ENCODE measurements around the gene DENND4B. TPM values are rescaled to one million over a fixed set of nuclear protein-coding genes. Genes with fewer than 3 reads are reported as not detected.

The DENND4B gene
- total RNA-seq, 1 experiment from 2014 or later = 41.3 TPM

- CTCF ChIA-PET = interaction anchor here (0.6 kb wide), 1 partner anchor 114 kb away, joined by 3 read pairs; no protein-coding TSS in a partner anchor
- Histone ChIP-seq H3K4me1 (replicated peaks; ENCODE audit: insufficient read depth) (peaks cover 14% of the 10 kb centered on the region), H2AFZ (peak within 1 kb of the TSS; percentile 71), H3K9me2 (ENCODE audit: insufficient read depth) (no peaks in the 10 kb centered on the region), H3K36me3 (ENCODE audit: low read depth) (peaks cover 26% of the 10 kb centered on the region), H3K79me2 (ENCODE audit: low read depth) (peaks cover 23% of the 10 kb centered on the region), H4K20me1 (ENCODE audit: insufficient read depth) (no peaks in the 10 kb centered on the region), H3K4me3 (peak within 1 kb of the TSS; percentile 92), H3K27me3 (ENCODE audit: insufficient read depth, low read depth) (no peaks in the 10 kb centered on the region), H3K27ac (peak within 1 kb of the TSS; percentile 77), H3K9me3 (ENCODE audit: insufficient read depth, low read depth) (no peaks in the 10 kb centered on the region), H3F3A (ENCODE audit: insufficient read depth, low read depth) (peaks cover 56% of the 10 kb centered on the region), H3K4me2 (peak within 1 kb of the TSS; percentile 79)
- POLR2A ChIA-PET (ENCODE audit: unreplicated experiment) = interaction anchor here (0.5 to 1.5 kb wide), 17 partner anchors 11 to 1333 kb away, joined by 3 to 13 read pairs (median 5); partner anchors contain the start of genes CREB3L4 and UBAP2L
- intact Hi-C loops (cut with micrococcal nuclease; ENCODE audit: unreplicated experiment) = loop anchor here (2.0 to 10.0 kb wide), 2 partner anchors 114 to 192 kb away; no protein-coding TSS in a partner anchor
- no peak for TF ChIP-seq CTCF (conservative IDR thresholded peaks at IDR 0.05)
- no peak for TF ChIP-seq EZH2 (IDR thresholded peaks at IDR 0.05; ENCODE audit: low read depth)
- DNase-seq = peak; percentile 81 to 93
- BruUV-seq (replicated peaks) = no TSS peak
Measured at GRCh38 chr1:153990468-153991150, 44.1 kb upstream of the DENND4B start, which contains the start of gene RPS27. TSS of gene RPS27 (plus strand) at chr1:153990762. CDS start at chr1:153990797, 35 bp downstream.

GRCh38 chr1:153987621-153988020 lies 41.1 kb upstream of the DENND4B start:
- no peak overlapping the region for H3K4me3 ChIP-seq
- H3K27me3 ChIP-seq (ENCODE audit: insufficient read depth, low read depth) = no peaks in the 10 kb centered on the region
- H3K27ac ChIP-seq = no peak overlapping the region
- no peak for DNase-seq
- H3K4me1 ChIP-seq (replicated peaks; ENCODE audit: insufficient read depth) = peaks cover 21% of the 10 kb centered on the region
- H4K20me1 ChIP-seq (ENCODE audit: insufficient read depth) = no peaks in the 10 kb centered on the region
- TF ChIP-seq CTCF (conservative IDR thresholded peaks at IDR 0.05) (no peak), EZH2 (IDR thresholded peaks at IDR 0.05; ENCODE audit: low read depth) (no peak)
- ChIA-PET CTCF (interaction anchor here (0.5 to 0.7 kb wide), 3 partner anchors 10 to 314 kb away, joined by 4 to 7 read pairs (median 5); partner anchors contain the start of gene JTB), POLR2A (ENCODE audit: unreplicated experiment) (no interaction called here)
- H3F3A ChIP-seq (ENCODE audit: insufficient read depth, low read depth) = peaks cover 29% of the 10 kb centered on the region
- H2AFZ ChIP-seq = no peak overlapping the region
- BruUV-seq (replicated peaks) = no TSS peak
- H3K9me3 ChIP-seq (ENCODE audit: insufficient read depth, low read depth) = no peaks in the 10 kb centered on the region
- intact Hi-C loops (cut with micrococcal nuclease; ENCODE audit: unreplicated experiment) = loop anchor here (2.0 to 5.0 kb wide), 5 partner anchors 167 to 475 kb away; partner anchors contain the start of genes ILF2, S100A2 and SLC27A3
- peaks cover 15% of the 10 kb centered on the region for H3K36me3 ChIP-seq (ENCODE audit: low read depth)
- peaks cover 22% of the 10 kb centered on the region for H3K79me2 ChIP-seq (ENCODE audit: low read depth)
- no peak overlapping the region for H3K4me2 ChIP-seq
- H3K9me2 ChIP-seq (ENCODE audit: insufficient read depth) = no peaks in the 10 kb centered on the region

GRCh38 chr1:153985941-153986761 lies 39.6 kb upstream of the DENND4B start, which contains the start of gene RAB13:
TSS of gene RAB13 (minus strand) at chr1:153986339. CDS start at chr1:153986236, 103 bp downstream.
- DNase-seq = peak; percentile 66 to 76
- H3K9me3 ChIP-seq (ENCODE audit: insufficient read depth, low read depth) = no peaks in the 10 kb centered on the region
- peaks cover 15% of the 10 kb centered on the region for H3K4me1 ChIP-seq (replicated peaks; ENCODE audit: insufficient read depth)
- H2AFZ ChIP-seq = peak within 1 kb of the TSS; percentile 93
- no peaks in the 10 kb centered on the region for H3K9me2 ChIP-seq (ENCODE audit: insufficient read depth)
- peak within 1 kb of the TSS; percentile 72 for H3K4me3 ChIP-seq
- H3K4me2 ChIP-seq = peak within 1 kb of the TSS; percentile 96
- peaks cover 14% of the 10 kb centered on the region; the same call in 1 of the 2 replicates for H3F3A ChIP-seq (ENCODE audit: insufficient read depth, low read depth)
- H4K20me1 ChIP-seq (ENCODE audit: insufficient read depth) = no peaks in the 10 kb centered on the region
- POLR2A ChIA-PET (ENCODE audit: unreplicated experiment) = interaction anchor here (0.5 kb wide), 3 partner anchors 19 to 300 kb away, joined by 4 to 11 read pairs (median 5); no protein-coding TSS in a partner anchor
- H3K36me3 ChIP-seq (ENCODE audit: low read depth) = peaks cover 2% of the 10 kb centered on the region; the same call in 1 of the 2 replicates
- H3K27ac ChIP-seq = 0 out of 2 replicates have a peak within 1 kb of the TSS, but pooled peaks have one; percentile 36
- CTCF ChIA-PET = interaction anchor here (0.6 to 1.4 kb wide), 5 partner anchors 23 to 201 kb away, joined by 3 to 8 read pairs (median 4); partner anchors contain the start of gene SLC39A1
- TF ChIP-seq CTCF (conservative IDR thresholded peaks at IDR 0.05) = no peak
- no peak for TF ChIP-seq EZH2 (IDR thresholded peaks at IDR 0.05; ENCODE audit: low read depth)
- H3K79me2 ChIP-seq (ENCODE audit: low read depth) = peaks cover 9% of the 10 kb centered on the region
- no TSS peak for BruUV-seq (replicated peaks)
- H3K27me3 ChIP-seq (ENCODE audit: insufficient read depth, low read depth) = no peaks in the 10 kb centered on the region
- intact Hi-C loops (cut with micrococcal nuclease; ENCODE audit: unreplicated experiment) = loop anchor here (1.0 to 5.0 kb wide), 10 partner anchors 19 to 634 kb away; partner anchors contain the start of genes CREB3L4, ILF2, S100A2 and SLC27A3
